Measurements from ENCODE around the gene SOX8. TPM values are rescaled to one million over a fixed set of nuclear protein-coding genes. Genes with fewer than 3 reads are reported as not detected.

SOX8 gene
- total and polyA plus RNA-seq, 10 of the 15 experiments (the other 5 are each of a cell fraction or from before 2014, with no cell fraction given), result not detected

DNA sequence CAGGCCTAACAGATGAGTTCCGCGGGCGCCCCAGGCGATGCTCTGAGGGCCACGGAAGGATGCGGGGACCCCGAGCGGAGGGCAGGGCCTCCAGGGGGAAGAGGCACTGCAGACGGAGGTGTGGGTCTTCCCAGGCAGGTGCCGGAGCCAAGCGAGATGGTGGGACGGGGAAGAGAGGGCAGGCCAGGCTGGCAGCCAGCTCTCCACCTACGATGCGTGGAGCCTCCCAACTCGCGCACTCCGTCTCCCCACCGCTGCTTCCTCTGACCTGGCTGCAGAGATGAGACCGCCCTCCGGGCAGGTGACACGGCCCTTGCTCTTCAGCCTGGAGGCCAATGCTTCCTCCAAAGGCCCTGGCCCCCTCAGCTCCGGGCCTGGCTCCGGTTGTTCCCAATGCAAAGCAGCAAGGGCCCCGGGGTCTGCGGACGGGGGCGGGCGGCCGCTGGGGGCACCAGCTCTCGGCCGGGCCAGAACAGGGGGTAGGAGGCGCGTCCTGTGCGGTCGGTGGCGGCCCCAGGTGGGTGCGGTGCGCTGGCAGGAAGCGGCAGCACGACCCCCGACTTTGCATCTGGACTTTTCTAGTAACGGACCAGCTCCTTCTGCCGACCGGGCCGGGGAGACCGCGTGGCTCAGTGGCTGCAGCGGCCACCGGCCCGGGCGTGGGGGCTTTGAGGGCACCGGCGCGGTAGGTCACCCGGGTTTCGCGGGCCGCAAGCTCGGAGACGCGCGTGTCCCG is 1.5 kb upstream of the SOX8 start (continued):
- TF ChIP-seq, protein P1, sequence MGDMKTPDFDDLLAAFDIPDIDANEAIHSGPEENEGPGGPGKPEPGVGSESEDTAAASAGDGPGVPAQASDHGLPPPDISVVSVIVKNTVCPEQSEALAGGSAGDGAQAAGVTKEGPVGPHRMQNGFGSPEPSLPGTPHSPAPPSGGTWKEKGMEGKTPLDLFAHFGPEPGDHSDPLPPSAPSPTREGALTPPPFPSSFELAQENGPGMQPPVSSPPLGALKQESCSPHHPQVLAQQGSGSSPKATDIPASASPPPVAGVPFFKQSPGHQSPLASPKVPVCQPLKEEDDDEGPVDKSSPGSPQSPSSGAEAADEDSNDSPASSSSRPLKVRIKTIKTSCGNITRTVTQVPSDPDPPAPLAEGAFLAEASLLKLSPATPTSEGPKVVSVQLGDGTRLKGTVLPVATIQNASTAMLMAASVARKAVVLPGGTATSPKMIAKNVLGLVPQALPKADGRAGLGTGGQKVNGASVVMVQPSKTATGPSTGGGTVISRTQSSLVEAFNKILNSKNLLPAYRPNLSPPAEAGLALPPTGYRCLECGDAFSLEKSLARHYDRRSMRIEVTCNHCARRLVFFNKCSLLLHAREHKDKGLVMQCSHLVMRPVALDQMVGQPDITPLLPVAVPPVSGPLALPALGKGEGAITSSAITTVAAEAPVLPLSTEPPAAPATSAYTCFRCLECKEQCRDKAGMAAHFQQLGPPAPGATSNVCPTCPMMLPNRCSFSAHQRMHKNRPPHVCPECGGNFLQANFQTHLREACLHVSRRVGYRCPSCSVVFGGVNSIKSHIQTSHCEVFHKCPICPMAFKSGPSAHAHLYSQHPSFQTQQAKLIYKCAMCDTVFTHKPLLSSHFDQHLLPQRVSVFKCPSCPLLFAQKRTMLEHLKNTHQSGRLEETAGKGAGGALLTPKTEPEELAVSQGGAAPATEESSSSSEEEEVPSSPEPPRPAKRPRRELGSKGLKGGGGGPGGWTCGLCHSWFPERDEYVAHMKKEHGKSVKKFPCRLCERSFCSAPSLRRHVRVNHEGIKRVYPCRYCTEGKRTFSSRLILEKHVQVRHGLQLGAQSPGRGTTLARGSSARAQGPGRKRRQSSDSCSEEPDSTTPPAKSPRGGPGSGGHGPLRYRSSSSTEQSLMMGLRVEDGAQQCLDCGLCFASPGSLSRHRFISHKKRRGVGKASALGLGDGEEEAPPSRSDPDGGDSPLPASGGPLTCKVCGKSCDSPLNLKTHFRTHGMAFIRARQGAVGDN (IDR thresholded peaks at IDR 0.05), result no peak
- no peak for TF ChIP-seq ZNF592 (IDR thresholded peaks at IDR 0.05)
- no peak for TF ChIP-seq JUND (IDR thresholded peaks at IDR 0.05; ENCODE audit: low read depth, low read length)

- no peak for ATAC-seq
- no peaks in the 10 kb centered on the region for H4K20me1 ChIP-seq (ENCODE audit: control insufficient read depth, insufficient read depth)
- intact Hi-C loops (cut with micrococcal nuclease; ENCODE audit: unreplicated experiment) (no loop called here), in situ Hi-C loops (cut with MboI) (no loop called here)
- H3K27me3 ChIP-seq (replicated peaks in 1 of 2; ENCODE audit: control insufficient read depth in 2 of 2, insufficient read depth in 2 of 2, low read length in 1 of 2), result peaks cover 0 to 7% of the 10 kb centered on the region in 2 experiments; a peak in 2 of 4 replicates
- no peak overlapping the region for H3K27ac ChIP-seq (ENCODE audit: control insufficient read depth, insufficient read depth)
- no peaks in the 10 kb centered on the region for H3K36me3 ChIP-seq (ENCODE audit: control insufficient read depth in 2 of 2, insufficient read depth in 2 of 2, low read length in 1 of 2)
- no peak overlapping the region; the same call in 1 of the 2 replicates for H3K4me2 ChIP-seq (ENCODE audit: control insufficient read depth, insufficient read depth)
- RAD21 ChIA-PET (ENCODE audit: unreplicated experiment), result no interaction called here
- H3K79me2 ChIP-seq (ENCODE audit: control insufficient read depth, insufficient read depth, low read length), result no peaks in the 10 kb centered on the region
- H2AFZ ChIP-seq (ENCODE audit: control insufficient read depth, low read depth, low read length), result no peak overlapping the region
- H3K4me1 ChIP-seq (ENCODE audit: control insufficient read depth, insufficient read depth, low read length), result no peaks in the 10 kb centered on the region
- POLR2A ChIA-PET, result no interaction called here
- SMC1A ChIA-PET (ENCODE audit: uncharacterized antibody, unreplicated experiment), result no interaction called here
- H3K4me3 ChIP-seq, result no peak overlapping the region
- no peak for FAIRE-seq
- H3K9ac ChIP-seq (ENCODE audit: control insufficient read depth, insufficient read depth, low read length), result no peak overlapping the region
- DNase-seq (ENCODE audit: low read depth, low spot score), result no peak
- TF ChIP-seq MTA2 (IDR thresholded peaks at IDR 0.05; ENCODE audit: low read depth), result no peak
- WGBS (ENCODE audit: insufficient coverage, insufficient replicate concordance, low lambda C conversion rate, missing lambda C conversion rate), result 4% methylated on average over 23 of the region's 31 CpGs
- no TSS peak for BruUV-seq (replicated peaks)
- CTCF ChIA-PET, result no interaction called here
- no peaks in the 10 kb centered on the region for H3K9me3 ChIP-seq (replicated peaks; ENCODE audit: control insufficient read depth, insufficient read depth, low read length)
These were observed 1.0 kb upstream of the SOX8 start for GRCh38 chr16:980595-980854.

Data from GM12878 (cell line).